PFSK-1 (cell line): ENCODE results near the gene ZCCHC14.

Experiments
- FOXP2 ChIP-seq: optimal IDR thresholded peaks from 2 replicates; pipeline ENCODE3; 2011; ENCODE audit warnings: borderline replicate concordance, control low read depth, inconsistent platforms; ENCODE audit not compliant: insufficient read depth; ENCODE audit errors: extremely low read length, extremely low read depth
- POLR2AphosphoS5 ChIP-seq: IDR thresholded peaks from 2 replicates; pipeline ENCODE4 v1.6.1; 2012; ENCODE audit warnings: low read depth, mild to moderate bottlenecking, control low read depth, low read length, moderate library complexity
- SIN3A ChIP-seq: IDR thresholded peaks from 2 replicates; pipeline ENCODE4 v1.6.1; 2012; ENCODE audit warnings: mild to moderate bottlenecking, low read length, moderate library complexity, borderline replicate concordance; ENCODE audit not compliant: insufficient read depth

- no peak for TF ChIP-seq POLR2AphosphoS5
- TF ChIP-seq SIN3A: no peak
- TF ChIP-seq FOXP2: no peak
Measured at GRCh38 chr16:87439926-87440325, 52.9 kb downstream of the ZCCHC14 start.
